Stimulated activated CD8-positive, alpha-beta memory T cell treated with anti-CD3 and anti-CD28 coated beads, Interleukin-15, amount 100 ng/mL, for 24 hours (primary cell): ENCODE data around the gene CPLANE1.
"Not testable (repeated sequence)": the region's sequence is repeated elsewhere in the genome, so short reads cannot be mapped to it uniquely, and the experiment has no call there.

Experiments used
- DNase-seq: peaks from one replicate; pipeline ENCODE4 v3.0.0-alpha.2; 2020; ENCODE audit warnings: low read depth

The CPLANE1 gene

DNA sequence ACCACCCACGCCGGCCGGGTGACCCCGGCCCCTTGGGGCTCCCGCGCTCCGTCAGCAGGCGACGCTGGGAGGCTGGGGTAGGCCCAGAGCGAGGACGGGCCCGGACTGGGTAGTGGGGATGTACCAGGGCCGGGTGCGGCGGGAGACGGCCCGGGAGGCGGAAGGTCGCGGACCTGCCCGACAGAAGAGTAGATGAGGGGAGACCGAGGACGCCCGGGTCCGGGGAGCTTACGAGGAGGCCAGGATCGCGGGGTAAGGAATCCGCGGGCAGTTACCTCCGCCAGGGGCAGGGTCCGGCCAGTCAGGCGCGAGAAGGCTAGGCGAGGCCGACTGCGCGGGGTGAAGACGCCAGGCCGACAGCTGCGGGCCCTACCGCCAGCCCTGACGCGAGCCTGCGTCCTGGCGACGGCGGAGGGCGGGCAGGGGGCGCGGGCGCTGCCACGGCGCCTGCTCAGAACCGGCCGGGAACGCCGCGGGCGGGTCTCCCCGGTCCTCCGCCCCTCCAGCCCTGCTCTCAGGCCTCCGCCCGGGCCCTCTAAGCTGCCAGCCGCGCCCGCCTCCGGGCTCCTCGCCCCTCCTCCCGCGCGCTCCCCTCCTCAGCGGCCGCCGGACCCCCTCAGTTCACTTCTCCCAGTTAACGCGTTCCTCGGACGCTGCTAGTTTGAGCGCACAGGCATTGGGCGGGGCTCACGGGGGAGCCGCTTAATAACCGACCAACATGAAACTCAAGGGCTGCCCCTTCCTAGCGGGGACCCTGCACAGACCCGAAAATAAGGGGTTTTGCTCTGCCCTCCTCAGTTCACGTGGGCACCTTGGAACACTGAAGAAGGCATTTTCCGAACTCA lies at the start of gene CPLANE1:
TSS of gene CPLANE1 (minus strand) at position 407 of the 845 bp plus-strand sequence. CDS start 1,678 bp downstream, outside the sequence.
- peak; percentile 26 for DNase-seq

DNA sequence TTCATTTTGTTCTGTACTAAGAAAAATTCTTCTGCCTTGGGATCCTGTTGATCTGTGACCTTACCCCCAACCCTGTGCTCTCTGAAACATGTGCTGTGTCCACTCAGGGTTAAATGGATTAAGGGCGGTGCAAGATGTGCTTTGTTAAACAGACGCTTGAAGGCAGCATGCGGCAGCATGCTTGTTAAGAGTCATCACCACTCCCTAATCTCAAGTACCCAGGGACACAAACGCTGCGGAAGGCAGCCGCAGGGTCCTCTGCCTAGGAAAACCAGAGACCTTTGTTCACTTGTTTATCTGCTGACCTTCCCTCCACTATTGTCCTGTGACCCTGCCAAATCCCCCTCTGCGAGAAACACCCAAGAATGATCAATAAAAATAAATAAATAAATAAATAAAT lies 47.1 kb upstream of the CPLANE1 start:
- DNase-seq = not testable (repeated sequence)

DNA sequence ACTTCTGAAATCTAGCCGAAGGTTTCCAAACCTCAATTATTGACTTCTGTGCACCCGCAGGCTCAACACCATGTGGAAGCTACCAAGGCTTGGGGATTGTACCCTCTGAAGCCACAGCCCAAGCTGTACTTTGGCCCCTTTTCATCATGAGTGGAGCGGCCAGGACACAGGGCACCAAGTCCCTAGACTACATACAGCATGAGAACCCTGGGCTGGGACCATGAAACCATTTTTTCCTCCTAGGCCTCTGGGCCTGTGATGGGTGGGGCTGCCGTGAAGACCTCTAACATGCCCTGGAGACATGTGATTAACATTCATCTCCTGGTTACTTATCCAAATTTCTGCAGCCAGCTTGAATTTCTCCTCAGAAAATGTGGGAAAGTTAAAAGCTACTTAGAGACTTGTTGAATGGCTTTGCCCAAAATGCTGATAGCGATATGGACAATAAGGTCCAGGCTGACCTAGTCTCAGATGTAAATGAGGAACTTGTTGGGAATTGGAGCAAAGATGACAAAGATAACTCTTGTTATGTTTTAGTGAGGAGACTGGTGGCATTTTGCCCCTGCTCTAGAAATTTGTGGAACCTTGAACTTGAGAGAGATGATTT lies 34.1 kb upstream of the CPLANE1 start:
- no peak for DNase-seq

DNA sequence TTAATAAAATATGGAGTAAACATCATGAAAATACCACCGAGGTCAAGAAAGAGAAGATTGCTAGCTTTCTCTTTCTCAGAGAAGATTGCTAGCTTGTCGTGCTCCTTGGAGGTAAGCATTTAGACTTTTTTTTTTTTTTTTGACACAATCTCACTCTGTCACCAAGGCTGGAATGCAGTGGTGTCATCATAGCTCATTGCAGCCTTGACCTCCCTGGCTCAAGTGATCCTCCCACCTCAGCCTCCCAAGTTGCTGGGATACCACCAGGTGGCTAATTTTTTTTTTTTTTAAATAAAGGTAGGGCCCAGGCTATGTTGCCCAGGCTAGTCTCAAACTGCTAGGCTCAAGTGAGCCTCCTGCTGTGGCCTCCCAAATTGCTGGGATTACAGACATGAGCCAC lies 26.3 kb upstream of the CPLANE1 start:
- DNase-seq = no peak

DNA sequence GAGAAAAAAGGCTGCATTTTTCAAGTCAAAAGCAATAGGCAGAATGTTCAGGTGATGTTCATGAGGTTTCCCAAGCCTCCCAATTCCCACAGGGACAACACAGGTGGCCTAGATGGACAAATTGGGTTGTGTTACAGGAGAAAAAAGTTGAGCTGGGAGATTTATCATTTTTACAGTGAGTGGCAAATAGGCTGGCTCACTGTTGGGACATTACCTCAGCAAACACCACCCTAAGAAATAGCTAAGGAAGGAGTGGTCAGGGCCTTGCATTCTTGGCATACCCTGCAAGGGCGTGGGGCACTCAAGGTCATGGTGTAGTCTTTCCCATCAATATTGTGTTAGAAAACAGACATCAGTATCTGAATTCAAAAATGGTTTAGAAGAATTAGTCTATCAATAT lies 23.3 kb upstream of the CPLANE1 start:
- no peak for DNase-seq

DNA sequence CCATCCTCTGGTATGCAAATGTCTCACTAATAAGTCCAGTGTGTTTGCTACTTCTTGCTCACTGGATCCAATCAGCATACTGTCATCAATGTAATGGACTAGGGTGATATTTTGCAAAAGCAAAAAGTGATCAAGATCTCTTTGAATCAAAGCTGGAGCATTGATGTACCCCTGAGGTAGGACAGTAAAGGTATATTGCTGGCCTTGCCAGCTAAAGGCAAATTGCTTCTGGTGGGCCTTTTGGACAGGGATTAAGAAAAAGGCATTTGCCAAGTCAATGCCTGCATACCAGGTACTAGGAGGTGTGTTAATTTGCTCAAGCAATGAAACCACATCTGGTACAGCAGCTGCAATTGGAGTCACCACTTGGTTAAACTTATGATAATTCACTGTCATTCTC lies 18.9 kb upstream of the CPLANE1 start:
- DNase-seq = not testable (repeated sequence)

DNA sequence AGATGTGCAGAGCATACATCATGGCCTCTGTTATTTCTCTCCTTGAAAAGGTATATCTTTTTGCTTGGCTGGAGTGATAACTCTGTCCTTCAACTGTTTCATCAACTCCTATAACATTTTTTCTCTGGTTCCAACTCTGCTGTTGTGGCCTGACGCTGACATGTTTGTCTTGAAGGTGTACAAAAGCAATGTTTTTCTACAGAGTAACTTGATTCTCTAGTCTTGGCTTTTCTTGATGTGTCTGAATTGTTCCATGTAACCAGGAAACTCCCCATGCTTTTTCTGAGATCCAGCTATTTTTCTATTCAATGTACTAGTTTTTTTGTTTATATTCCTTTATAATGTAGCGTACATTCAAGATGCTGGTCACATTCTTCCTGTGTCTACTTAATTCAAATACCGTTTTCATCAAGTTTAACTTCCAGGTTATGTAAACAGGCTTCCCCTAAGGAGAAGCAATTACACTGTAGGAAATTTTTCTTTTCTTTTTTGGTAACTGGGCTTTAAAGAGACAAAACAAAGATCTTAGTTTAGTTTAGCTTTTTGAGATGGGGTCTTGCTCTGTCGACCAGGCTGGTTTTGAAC lies 6.7 kb upstream of the CPLANE1 start:
- no peak for DNase-seq

DNA sequence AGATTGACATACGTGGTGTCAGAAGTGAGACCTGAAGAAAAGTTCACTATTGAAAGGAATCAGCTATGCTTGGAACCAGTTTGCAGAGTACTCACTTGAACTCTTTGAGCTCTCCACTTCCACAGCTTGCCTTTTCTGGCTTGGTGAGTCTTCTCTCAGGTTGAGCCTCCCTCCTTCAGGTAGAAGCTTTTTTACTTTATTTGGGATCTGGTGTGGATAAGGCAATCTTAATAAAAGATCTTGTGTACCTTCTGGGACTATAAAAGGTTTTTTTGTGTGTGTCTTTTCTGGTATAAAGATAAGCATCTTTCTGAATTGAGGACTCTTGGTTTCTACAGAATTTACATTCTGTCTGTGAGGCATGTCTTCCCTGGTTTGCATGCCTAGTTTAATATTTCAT lies 5.4 kb upstream of the CPLANE1 start:
- no peak for DNase-seq

DNA sequence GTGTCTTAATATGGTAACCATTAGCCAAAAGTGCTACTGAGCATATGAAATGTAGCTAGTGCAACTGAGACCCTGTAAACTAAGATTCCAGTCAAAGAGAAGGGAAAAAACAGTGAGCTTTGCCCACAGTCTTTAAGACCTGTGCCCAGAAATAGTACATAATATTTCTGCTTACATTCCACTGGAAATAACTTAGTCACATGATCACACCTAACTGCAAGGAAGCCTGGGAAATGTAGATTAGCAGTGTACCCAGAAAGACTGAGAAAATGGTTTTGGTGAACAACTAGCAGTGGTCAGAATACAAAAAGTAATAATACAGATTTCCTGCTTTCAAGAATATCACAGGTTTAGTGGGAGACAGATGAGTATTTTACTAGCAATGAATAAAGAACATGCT lies 2.5 kb upstream of the CPLANE1 start:
- DNase-seq = no peak

DNA sequence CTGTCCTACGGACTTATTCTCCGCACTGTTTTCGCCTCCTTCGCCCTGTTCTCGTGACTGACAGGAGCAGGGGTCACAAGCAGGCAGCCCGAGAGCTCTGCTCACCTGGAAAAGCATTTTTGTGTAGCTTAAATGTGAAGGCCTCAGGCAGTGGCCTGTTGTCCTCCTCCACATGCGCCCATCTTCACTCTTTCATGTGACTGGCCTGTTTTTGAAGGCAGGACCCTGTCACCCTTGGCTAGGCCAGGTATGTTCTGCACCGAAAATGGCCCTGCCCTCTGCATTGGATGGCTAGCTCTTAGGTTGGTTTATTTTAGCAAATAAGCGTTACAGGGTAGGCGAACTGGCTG lies 614 bp upstream of the CPLANE1 start:
- DNase-seq = no peak

DNA sequence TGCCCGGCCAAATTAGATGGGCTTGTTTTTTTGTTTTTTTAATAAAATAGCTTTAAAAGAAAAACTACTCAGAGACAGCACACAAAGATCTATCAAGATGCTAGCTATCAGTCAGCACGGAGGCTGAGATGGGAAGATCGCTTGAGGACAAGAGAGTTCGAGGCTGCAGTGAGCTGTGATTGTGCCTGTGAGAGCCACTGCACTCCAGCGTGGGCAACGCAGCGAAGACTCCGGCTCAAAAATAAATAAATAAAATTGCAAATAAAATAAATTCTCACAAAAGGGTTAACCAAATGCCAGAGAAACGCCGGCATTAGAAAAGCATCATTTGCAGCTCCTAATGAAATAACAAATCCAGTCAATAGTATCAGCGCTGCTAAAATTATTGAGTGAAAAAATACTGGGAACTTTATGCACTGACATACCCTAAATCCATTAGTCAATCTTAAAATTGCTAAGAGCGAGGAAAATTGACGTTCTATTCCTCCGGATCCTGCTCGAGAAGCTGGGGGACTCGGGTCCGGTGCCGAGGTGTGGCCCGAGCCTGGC lies 681 bp downstream of the CPLANE1 start:
- DNase-seq = no peak

DNA sequence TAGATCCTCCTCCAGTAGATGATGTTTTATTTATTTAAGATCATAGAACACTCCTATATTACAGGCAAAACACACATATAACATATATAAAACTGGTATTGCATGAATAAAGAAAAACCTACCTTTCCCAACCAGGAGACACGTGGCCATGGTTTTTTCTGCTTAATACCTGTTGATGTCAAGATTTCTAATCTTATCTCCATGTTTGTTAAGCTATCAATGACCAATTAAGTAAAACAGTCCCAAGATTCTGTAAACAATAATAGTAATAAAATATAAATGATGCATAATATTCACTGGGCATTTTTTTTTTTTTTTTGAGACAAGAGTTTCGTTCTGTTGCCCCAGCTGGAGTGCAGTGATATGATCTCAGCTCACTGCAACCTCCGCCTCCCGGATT lies 1.7 kb downstream of the CPLANE1 start:
- DNase-seq = no peak

DNA sequence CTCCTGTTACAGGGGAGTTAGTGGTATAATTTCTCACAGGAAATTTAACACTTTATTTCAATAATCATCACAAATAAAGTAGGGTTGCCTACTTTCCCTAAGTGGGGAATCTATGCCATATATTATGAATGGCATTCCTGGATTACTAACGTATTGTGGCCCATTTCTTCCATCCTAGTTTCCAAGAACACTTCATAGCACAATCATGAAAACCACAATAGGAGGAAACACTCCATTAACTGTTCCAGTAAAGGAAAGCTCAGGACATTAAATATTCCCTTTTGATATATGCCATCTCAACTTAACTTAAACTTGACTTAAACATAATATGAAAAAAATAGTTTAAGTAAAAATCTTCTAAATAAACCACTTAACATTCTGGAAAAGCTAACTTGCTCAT lies 2.1 kb downstream of the CPLANE1 start:
- DNase-seq = no peak

DNA sequence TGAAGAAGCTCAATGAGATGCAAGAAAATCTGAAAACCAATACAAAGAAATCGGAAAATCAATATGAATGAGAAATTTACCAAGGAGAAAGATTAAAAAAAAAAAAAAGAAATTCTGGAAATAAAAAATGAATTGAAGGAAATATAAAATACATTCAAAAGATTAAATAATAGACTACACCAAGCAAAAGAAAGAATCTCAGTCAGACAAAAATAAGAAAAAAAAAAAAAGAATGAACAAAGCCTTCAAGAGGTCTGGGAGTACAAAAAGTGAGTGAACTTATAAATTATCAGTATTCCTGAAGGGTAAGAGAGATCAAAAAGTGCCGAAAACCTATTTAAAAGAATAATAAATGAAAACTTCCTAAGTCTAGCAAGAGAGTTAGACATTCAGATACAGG lies 14.9 kb downstream of the CPLANE1 start:
- DNase-seq = no peak

DNA sequence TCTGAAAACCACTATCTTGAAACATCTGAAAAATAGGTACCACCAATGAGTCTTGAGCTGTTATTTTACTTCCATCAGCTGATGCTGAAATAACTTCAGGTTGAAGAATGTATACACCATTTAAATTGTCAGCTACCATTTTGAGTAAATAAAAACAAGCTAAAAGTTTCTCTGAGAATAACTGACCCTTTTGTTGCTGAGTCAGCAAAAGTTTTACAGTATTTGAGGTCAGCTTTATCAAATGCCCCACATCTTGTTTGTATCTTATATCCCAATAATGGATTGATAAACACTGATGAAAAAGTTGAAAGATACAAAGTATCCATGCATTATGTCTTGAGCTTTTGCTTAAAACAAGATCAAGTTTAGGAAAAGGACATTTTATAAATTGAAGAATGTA lies 22.8 kb downstream of the CPLANE1 start:
- DNase-seq = no peak

DNA sequence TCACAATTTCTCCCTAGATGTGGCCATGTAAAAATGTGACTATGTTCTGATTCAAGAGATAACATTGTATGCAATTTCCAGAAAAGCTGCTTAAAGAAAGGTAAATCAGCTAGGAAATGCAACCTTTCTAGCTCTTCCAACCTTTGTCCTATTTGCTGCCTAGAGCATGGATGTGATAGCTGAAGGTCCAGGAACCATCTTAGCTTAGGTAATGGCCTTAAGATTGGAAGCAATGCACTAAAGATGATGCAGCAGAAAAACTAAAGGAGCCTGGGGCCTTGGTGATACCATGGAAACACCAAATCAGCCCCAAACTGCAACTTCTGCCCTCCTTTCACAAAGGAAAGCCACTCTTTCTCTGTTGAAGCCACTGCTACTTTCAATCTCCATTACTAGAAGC lies 27.0 kb downstream of the CPLANE1 start:
- DNase-seq = no peak

DNA sequence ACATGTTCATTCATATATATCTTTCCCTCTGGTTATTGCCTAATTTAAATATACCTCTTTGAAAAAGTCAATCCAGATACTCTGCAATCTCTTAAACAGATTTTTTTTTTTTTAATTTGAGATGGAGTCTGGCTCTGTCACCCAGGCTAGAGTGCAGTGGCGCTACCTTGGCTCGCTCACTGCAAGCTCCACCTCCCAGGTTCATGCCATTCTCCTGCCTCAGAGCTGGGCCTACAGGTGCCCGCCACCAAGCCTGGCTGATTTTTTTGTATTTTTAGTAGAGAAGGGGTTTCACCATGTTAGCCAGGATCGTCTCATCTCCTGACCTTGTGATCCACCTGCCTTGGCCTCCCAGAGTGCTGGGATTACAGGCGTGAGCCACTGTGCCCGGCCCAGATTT lies 28.8 kb downstream of the CPLANE1 start:
- DNase-seq = not testable (repeated sequence)

DNA sequence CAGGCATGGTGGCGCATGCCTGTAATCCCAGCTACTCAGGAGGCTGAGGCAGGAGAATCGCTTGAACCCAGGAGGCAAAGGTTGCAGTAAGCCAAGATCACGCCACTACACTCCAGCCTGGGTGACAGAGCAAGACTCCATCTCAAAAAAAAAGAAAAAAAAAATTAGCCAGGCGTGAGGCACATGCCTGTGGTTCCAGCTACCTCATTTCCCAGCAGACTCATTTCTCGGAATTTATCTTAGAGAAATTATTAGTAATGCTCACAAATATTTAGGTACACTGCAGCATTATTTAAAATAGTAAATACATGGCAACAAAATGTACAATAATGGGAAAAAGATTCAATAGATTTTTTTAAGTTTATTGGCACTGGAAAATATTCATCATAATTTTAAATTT lies 29.8 kb downstream of the CPLANE1 start:
- not testable (repeated sequence) for DNase-seq

DNA sequence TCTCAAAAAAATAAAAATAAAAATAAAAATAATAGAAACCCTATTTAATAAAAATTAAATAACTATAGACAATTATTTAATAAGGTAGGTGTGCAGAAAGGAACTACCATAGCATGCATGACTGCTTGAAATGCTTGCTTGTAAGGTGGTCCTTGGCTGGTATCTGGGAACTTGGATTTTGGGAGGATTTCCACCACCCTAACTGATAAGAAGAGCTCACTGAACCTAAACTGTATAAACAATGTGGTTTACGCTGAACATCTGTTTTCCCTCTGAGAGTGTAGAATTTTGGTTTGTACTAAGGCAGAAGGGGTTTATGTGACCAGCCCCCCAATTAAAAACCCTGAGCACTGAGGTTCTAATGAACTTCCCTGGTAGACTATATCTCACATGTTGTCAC lies 31.2 kb downstream of the CPLANE1 start:
- no peak for DNase-seq

DNA sequence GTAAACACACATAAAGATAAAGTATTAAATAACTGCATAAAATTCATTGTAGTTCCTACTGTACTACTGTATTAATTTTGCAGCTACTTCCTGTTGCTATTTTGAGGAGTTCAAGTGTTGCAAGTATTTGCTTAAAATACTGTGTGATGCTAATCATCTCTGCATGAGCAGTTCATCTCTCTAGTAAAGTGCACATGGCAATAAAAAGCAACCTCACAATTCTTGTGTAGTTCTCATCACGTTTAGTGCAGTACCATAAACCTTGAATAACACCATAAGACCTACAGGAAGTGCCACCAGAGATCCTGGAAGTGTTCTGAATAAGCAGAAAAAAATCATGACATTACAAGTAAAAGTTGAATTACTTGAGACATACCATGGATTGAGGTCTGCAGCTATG lies 34.6 kb downstream of the CPLANE1 start:
- DNase-seq = no peak

DNA sequence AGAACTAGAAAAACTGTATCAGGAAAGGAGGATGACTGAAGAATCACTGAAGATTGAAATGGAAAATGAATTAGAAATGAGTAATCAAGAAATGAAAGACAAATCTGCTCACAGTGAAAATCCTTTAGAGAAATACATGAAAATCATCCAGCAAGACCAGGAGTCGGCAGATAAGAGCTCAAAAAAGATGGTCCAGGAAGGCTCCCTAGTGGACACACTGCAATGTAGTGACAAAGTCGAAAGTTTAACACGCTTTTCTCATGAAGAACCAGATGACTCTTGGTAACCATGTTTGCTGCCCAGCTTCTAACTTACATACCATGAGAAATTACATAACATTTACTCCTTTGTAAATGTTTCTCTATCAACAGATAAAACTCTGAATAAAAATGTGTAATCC lies 37.1 kb downstream of the CPLANE1 start:
- DNase-seq = no peak

DNA sequence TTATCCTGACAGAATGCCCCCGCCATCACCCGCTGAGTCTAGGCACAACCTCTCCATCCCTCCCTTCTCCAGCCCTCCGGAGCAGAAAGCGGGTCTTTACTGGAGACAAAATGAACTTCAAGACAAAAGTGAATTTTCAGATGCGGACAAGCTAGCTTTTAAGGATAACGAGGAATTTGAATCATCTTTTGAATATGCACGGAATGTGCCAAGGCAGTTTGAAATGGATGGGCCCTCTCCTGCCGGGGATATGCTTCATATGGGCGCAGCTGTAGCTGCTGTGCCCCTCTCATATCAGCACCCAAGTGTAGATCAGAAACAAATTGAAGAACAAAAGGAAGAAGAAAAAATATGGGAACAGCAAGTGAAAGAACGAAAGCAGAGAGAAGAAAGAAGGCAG lies 37.5 kb downstream of the CPLANE1 start:
- no peak for DNase-seq
